ENCODE data around the gene HK1. TPM values are rescaled to one million over a fixed set of nuclear protein-coding genes. Genes with fewer than 3 reads are reported as not detected.
"Not testable (repeated sequence)": the region's sequence is repeated elsewhere in the genome, so short reads cannot be mapped to it uniquely, and the experiment has no call there.

The HK1 gene
- total RNA-seq, 2 experiments from 2014 or later, result 121 to 135 TPM

DNA sequence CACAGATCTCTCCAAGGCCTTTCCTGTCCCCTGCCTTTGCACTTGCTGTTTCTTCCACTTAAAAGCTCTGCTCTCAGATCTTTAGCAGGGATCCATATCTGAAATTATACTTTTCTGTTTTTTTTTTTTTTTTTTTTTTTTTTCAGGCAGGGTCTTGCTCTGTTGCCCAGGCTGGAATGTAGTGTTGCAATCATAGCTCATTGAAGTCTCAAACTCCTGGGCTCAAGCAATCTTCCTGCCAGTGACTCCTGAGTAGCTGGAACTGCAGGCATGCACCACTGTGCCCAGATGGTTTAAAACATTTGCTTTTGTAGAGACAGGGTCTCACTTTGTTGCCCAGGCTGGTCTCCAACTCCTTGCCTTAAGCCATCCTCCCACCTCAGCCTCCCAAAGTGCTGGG is 167.9 kb downstream of the HK1 start:
- H3K27me3 Mint-ChIP-seq, result peaks cover 17% of the 10 kb centered on the region
- peaks cover 21% of the 10 kb centered on the region for H3K4me1 Mint-ChIP-seq
- no peak overlapping the region for H3K27ac Mint-ChIP-seq
- no peaks in the 10 kb centered on the region for H3K36me3 Mint-ChIP-seq
- H3K4me3 Mint-ChIP-seq, result no peak overlapping the region
- CTCF ChIA-PET, result interaction anchor here (0.9 to 4.3 kb wide), 8 partner anchors 10 to 196 kb away, joined by 3 to 16 read pairs (median 3); no protein-coding TSS in a partner anchor
- H3K9me3 Mint-ChIP-seq (ENCODE audit: low read depth), result no peaks in the 10 kb centered on the region
- ATAC-seq, result no peak
- no peak for DNase-seq

DNA sequence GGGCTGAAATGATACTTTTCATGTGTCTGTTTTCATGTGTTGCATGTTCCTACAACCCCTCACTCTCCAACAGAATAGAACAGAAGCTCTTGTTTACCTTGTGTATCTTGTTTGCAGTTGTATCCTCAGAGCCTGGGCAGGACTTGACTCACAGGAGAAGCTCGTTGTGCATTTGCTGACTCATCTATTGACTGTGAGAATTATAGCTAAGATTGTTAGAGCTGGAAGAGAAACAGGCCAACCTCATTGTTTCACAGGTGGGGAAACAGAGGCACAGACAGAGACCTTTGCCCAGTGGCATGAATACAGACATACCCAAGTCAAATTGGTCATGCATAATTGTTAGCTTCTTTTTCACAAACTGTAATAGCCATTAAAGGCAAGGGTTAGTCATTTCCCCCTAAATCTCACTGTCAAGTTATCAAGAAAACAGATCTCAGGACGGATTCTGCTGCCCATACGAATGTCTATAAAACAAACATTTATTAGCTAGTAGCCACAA is 168.4 kb downstream of the HK1 start:
- Mint-ChIP-seq H3K27me3 (peaks cover 14% of the 10 kb centered on the region), H3K4me1 (peaks cover 21% of the 10 kb centered on the region), H3K36me3 (no peaks in the 10 kb centered on the region), H3K9me3 (ENCODE audit: low read depth) (no peaks in the 10 kb centered on the region), H3K27ac (no peak overlapping the region), H3K4me3 (no peak overlapping the region)
- ATAC-seq (no peak), DNase-seq (no peak)
- CTCF ChIA-PET, result interaction anchor here (0.8 to 4.3 kb wide), 11 partner anchors 10 to 670 kb away, joined by 3 to 16 read pairs (median 3); no protein-coding TSS in a partner anchor

DNA sequence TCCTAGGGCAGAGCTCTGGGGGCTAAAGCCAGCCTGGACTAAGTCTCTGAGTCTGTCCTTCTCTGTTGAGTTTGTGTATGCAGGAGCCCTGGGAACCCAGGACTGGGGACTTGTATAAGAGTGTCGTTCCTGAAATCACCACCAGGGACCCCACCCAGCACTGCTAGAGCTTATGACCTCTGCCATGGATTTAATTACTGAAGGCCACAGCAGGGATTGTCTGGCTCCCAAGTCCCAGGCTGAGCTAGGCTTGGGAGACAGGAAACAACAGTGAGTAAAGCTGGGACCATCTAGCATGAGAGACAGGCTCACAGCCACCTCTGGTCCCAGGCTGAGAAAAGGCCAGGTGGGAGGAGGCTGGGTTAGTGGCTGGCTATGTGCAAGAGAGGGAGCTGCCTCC is 171.5 kb downstream of the HK1 start:
- Mint-ChIP-seq H3K27ac (peak overlapping the region; percentile 63), H3K27me3 (peaks cover 17% of the 10 kb centered on the region), H3K9me3 (ENCODE audit: low read depth) (no peaks in the 10 kb centered on the region), H3K4me3 (no peak overlapping the region), H3K36me3 (no peaks in the 10 kb centered on the region), H3K4me1 (peaks cover 28% of the 10 kb centered on the region)
- peak; percentile 65 for DNase-seq
- ATAC-seq, result peak; percentile 67
- CTCF ChIA-PET, result interaction anchor here (0.7 to 6.8 kb wide), 13 partner anchors 10 to 66 kb away, joined by 3 to 23 read pairs (median 6); no protein-coding TSS in a partner anchor

DNA sequence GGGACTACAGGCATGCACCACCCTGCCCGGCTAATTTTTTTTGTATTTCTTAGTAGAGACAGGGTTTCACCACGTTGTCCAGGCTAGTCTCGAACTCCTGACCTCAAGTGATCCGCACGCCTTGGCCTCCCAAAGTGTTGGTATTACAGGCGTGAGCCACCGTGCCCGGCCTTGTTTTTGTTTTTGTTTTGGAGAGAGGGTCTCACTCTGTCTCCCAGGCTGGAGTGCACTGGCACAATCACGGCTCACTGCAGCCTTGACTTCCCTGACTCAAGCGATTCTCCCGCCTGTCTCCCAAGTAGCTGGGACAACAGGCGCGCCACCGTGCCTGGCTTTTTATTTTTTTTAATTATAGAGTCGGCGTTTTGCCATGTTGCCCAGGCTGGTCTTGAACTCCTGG is 172.1 kb downstream of the HK1 start:
- H3K27me3 Mint-ChIP-seq, result peaks cover 17% of the 10 kb centered on the region
- H3K27ac Mint-ChIP-seq; H3K9me3 Mint-ChIP-seq (ENCODE audit: low read depth); H3K4me3 Mint-ChIP-seq; DNase-seq; ATAC-seq; H3K36me3 Mint-ChIP-seq: not testable (repeated sequence)
- CTCF ChIA-PET, result interaction anchor here (0.7 to 6.8 kb wide), 13 partner anchors 10 to 65 kb away, joined by 3 to 23 read pairs (median 6); no protein-coding TSS in a partner anchor
- H3K4me1 Mint-ChIP-seq, result peaks cover 28% of the 10 kb centered on the region

DNA sequence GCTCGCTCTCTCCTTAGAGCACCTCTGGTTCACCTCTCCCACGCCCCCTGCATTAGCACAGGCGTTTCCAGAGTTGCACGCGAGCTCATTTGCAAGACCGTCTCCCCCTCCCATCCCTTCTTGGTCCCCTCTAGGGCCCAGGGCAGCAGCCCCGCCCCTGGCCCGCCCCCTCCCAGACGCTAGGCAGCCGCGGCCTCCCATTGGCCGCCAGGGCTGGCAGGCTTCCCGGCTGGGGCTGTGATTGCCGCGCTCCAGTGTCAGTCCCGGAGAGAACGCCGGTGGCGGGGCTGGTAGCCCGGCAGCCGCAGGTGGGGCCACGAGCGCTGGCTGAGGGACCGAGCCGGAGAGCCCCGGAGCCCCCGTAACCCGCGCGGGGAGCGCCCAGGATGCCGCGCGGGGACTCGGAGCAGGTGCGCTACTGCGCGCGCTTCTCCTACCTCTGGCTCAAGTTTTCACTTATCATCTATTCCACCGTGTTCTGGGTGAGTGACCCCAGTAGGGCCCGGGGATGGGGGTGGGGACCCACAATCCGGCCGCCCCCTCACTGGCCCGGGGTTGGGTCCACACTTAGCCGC is 173.0 kb downstream of the HK1 start, which contains the start of gene TSPAN15:
TSPAN15 (plus strand) TSS at position 257 of the 575 bp plus-strand sequence; CDS start at position 387, 130 bp downstream.
- H3K27ac Mint-ChIP-seq, result no peak within 1 kb of the TSS
- H3K4me3 Mint-ChIP-seq, result peak within 1 kb of the TSS; percentile 73
- H3K36me3 Mint-ChIP-seq, result no peaks in the 10 kb centered on the region
- no peaks in the 10 kb centered on the region for H3K9me3 Mint-ChIP-seq (ENCODE audit: low read depth)
- peaks cover 28% of the 10 kb centered on the region for H3K4me1 Mint-ChIP-seq
- CTCF ChIA-PET, result interaction anchor here (0.9 to 6.8 kb wide), 6 partner anchors 9 to 55 kb away, joined by 3 to 23 read pairs (median 6); no protein-coding TSS in a partner anchor
- DNase-seq, result peak; percentile 84
- ATAC-seq, result peak; percentile 94
- peaks cover 17% of the 10 kb centered on the region for H3K27me3 Mint-ChIP-seq

Other genes with a start within 250 kb of the HK1 start
- 100 to 1,000 TPM; 366 to 616 TPM for gene SRGN, start 190.4 kb upstream of the HK1 start, total RNA-seq
- 10 to 100 TPM; 53.6 to 58.1 TPM for gene VPS26A, start 154.3 kb upstream of the HK1 start, total RNA-seq
- 10 to 100 TPM; 46.9 to 59.0 TPM for gene SUPV3L1, start 98.3 kb upstream of the HK1 start, total RNA-seq
- gene HKDC1, start 58.2 kb upstream of the HK1 start, total RNA-seq, result 1 to 10 TPM in 1 of 2 experiments, under 1 TPM in 1; 0.61 to 2.7 TPM
- not detected for gene TACR2, start 138.4 kb downstream of the HK1 start, total RNA-seq
- gene TSPAN15, start 173.0 kb downstream of the HK1 start, total RNA-seq, result 1 to 10 TPM; 2.5 to 4.2 TPM

Measured in activated CD8-positive, alpha-beta memory T cell treated with anti-CD3 and anti-CD28 coated beads, Interleukin-2, amount 10 ng/mL, durations not matched to agents 7 days and 5 days (primary cell).